GM18507 (cell line): ENCODE data around the gene ZNF324.
"Not testable (repeated sequence)": the region's sequence is repeated elsewhere in the genome, so short reads cannot be mapped to it uniquely, and the experiment has no call there.

Experiments
- DNase-seq: peaks from one replicate; pipeline ENCODE4 v3.0.0; 2011; ENCODE audit warnings: low read depth; ENCODE audit not compliant: insufficient read length; ENCODE audit errors: extremely low spot score
- FAIRE-seq: peaks from 2 replicates; lab custom pipeline; 2011; peaks lifted over from hg19 to GRCh38; lab: Jason Lieb, UNC

The ZNF324 gene

GRCh38 chr19:58492265-58492664 lies 25.4 kb downstream of the ZNF324 start:
- FAIRE-seq (no peak), DNase-seq (no peak)

- FAIRE-seq (no peak), DNase-seq (no peak)
Measured at GRCh38 chr19:58497634-58498170, 30.8 kb downstream of the ZNF324 start.

- DNase-seq (no peak), FAIRE-seq (no peak)
Measured at GRCh38 chr19:58498316-58499020, 31.6 kb downstream of the ZNF324 start.

GRCh38 chr19:58499021-58499927 lies 32.4 kb downstream of the ZNF324 start:
- peak; percentile 98 for FAIRE-seq
- peak; percentile 97 for DNase-seq

GRCh38 chr19:58500242-58500641 lies 33.4 kb downstream of the ZNF324 start:
- DNase-seq: no peak
- FAIRE-seq: no peak

- FAIRE-seq, DNase-seq: not testable (repeated sequence)
Measured at GRCh38 chr19:58507602-58508223, 40.8 kb downstream of the ZNF324 start.

- no peak for DNase-seq
- FAIRE-seq: no peak
Measured at GRCh38 chr19:58509731-58510083, 42.8 kb downstream of the ZNF324 start.

- FAIRE-seq: no peak
- no peak for DNase-seq
Measured at GRCh38 chr19:58510084-58510862, 43.4 kb downstream of the ZNF324 start.

GRCh38 chr19:58511353-58512208 lies 44.7 kb downstream of the ZNF324 start, which contains the start of gene SLC27A5:
TSS of gene SLC27A5 (minus strand) at chr19:58511992. CDS start at chr19:58511955, 37 bp downstream.
- DNase-seq: no peak
- no peak for FAIRE-seq

- FAIRE-seq (no peak), DNase-seq (no peak)
Measured at GRCh38 chr19:58513213-58513693, 46.4 kb downstream of the ZNF324 start.

- peak; percentile 96 for FAIRE-seq
- peak; percentile 93 for DNase-seq
Measured at GRCh38 chr19:58513694-58514563, 47.0 kb downstream of the ZNF324 start.

- no peak for DNase-seq
- FAIRE-seq: no peak
Measured at GRCh38 chr19:58514564-58515022, 47.7 kb downstream of the ZNF324 start.

GRCh38 chr19:58515259-58515658 lies 48.4 kb downstream of the ZNF324 start:
- DNase-seq (no peak), FAIRE-seq (no peak)

GRCh38 chr19:58516246-58516836 lies 49.5 kb downstream of the ZNF324 start:
- DNase-seq (no peak), FAIRE-seq (no peak)

- FAIRE-seq: no peak
- DNase-seq: no peak
Measured at GRCh38 chr19:58516964-58517833, 50.3 kb downstream of the ZNF324 start.
